ENCODE data around the gene TXNDC5.

DNA sequence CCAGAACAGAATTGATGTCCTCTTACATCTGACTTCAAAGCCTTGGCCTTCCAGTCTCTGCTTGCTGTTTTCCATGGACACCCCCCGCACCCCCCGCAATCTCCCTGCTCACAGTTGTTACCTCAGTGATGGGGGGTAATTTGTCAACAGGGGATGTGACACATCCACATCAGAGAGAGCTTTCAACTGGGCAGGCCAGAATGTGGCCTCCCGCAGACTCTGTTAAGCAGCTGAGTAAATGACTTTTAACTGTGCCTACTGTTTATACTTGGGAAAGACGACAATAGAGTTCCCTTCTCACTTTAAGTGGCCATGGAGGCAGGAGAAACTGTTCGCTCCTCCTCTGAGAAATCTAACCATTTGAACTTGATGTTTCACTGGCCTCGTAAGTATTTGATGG lies 51.0 kb downstream of the TXNDC5 start:
- TF ChIP-seq CTCF (IDR thresholded peaks at IDR 0.05; ENCODE audit: insufficient read depth, low read depth, low read length) (no peak), EZH2 (IDR thresholded peaks at IDR 0.05; ENCODE audit: insufficient read depth, low read length) (no peak)
